Smooth muscle cell (in vitro differentiated cells): ENCODE results near the gene TSPAN15. TPM values are rescaled to one million over a fixed set of nuclear protein-coding genes. Genes with fewer than 3 reads are reported as not detected.

Source experiments
- DNase-seq: peaks from one replicate; lab custom pipeline; 2025; ENCODE audit not compliant: unreplicated experiment; lab: John Stamatoyannopoulos, UW
- H2AFZ ChIP-seq: fragments of 200-600 bp; sonication (generic); 2 replicates; pipeline ENCODE4 v1.6.0; 2016; ENCODE audit warnings: antibody characterized with exemption, low read depth, mild to moderate bottlenecking
- H3F3A ChIP-seq: fragments of 200-600 bp; sonication (generic); 2 replicates; pipeline ENCODE4 v1.6.0; 2017; ENCODE audit warnings: antibody characterized with exemption, low read depth
- H3K27ac ChIP-seq: fragments of 200-600 bp; sonication (generic); 2 replicates; pipeline ENCODE4 v1.5.1; 2016; ENCODE audit warnings: low read depth, mild to moderate bottlenecking
- H3K27me3 ChIP-seq: fragments of 200-600 bp; sonication (generic); 2 replicates; pipeline ENCODE4 v1.6.1; 2016; ENCODE audit warnings: low read depth, mild to moderate bottlenecking
- H3K36me3 ChIP-seq: fragments of 200-600 bp; sonication (generic); 2 replicates; pipeline ENCODE4 v1.5.1; 2016; ENCODE audit warnings: low read depth
- H3K4me1 ChIP-seq: fragments of 200-600 bp; sonication (generic); 2 replicates; pipeline ENCODE4 v1.5.1; 2016; ENCODE audit warnings: low read depth
- H3K4me2 ChIP-seq: fragments of 200-600 bp; sonication (generic); 2 replicates; pipeline ENCODE4 v1.6.0; 2016; ENCODE audit warnings: mild to moderate bottlenecking
- H3K4me3 ChIP-seq: fragments of 200-600 bp; sonication (generic); 2 replicates; pipeline ENCODE4 v1.5.1; 2016; ENCODE audit warnings: mild to moderate bottlenecking
- H3K79me2 ChIP-seq: fragments of 200-600 bp; sonication (generic); 2 replicates; pipeline ENCODE4 v1.6.0; 2016; ENCODE audit warnings: low read depth, mild to moderate bottlenecking
- H3K9ac ChIP-seq: fragments of 200-600 bp; sonication (generic); 2 replicates; pipeline ENCODE4 v1.6.0; 2016; ENCODE audit warnings: low read depth
- H3K9me3 ChIP-seq: fragments of 200-600 bp; sonication (generic); replicated peaks from 2 replicates; pipeline ENCODE4 v1.5.1; 2016; ENCODE audit warnings: low read depth
- H4K20me1 ChIP-seq: fragments of 200-600 bp; sonication (generic); 2 replicates; pipeline ENCODE4 v1.6.0; 2016; ENCODE audit warnings: low read depth
- CTCF ChIP-seq: fragments of 200-600 bp; sonication (generic); IDR thresholded peaks from 2 replicates; pipeline ENCODE4 v1.5.1; 2017; ENCODE audit warnings: borderline replicate concordance, mild to moderate bottlenecking, antibody characterized with exemption; ENCODE audit not compliant: insufficient read depth, poor library complexity, severe bottlenecking
- WGBS: methylation state at CpG from one replicate; pipeline ENCODE4 v1.1.7; 2016; ENCODE audit warnings: low lambda C conversion rate; 5-methylcytosine and 5-hydroxymethylcytosine counted together
- polyA plus RNA-seq: library from polyadenylated mRNA; unstranded; fragments of >200 nt; fragmentation: Nextera tagmentation; extraction: Ambion mirVana; gene quantifications from 2 replicates; pipeline ENCODE4 v1.2.1, GENCODE V29; 2016
- total RNA-seq: library from RNA; depleted of rRNA; stranded (reverse); fragments of >200 nt; gene quantifications from 2 replicates; pipeline ENCODE4 v1.2.3, GENCODE V29; 2014

TSPAN15 gene
- total and polyA plus RNA-seq, 2 experiments from 2014 or later, result 113 to 249 TPM

GRCh38 chr10:69409968-69410367 is 41.3 kb upstream of the TSPAN15 start:
- no peak overlapping the region for H3K27ac ChIP-seq
- no peak overlapping the region for H2AFZ ChIP-seq
- H4K20me1 ChIP-seq, result no peaks in the 10 kb centered on the region
- no peaks in the 10 kb centered on the region for H3K79me2 ChIP-seq
- H3K27me3 ChIP-seq, result no peaks in the 10 kb centered on the region
- WGBS, result 84% methylated on average over 6 of the region's 6 CpGs
- no peak for DNase-seq
- H3K9ac ChIP-seq, result no peak overlapping the region
- H3K36me3 ChIP-seq, result no peaks in the 10 kb centered on the region
- H3K4me2 ChIP-seq, result no peak overlapping the region
- no peaks in the 10 kb centered on the region for H3K4me1 ChIP-seq
- H3F3A ChIP-seq, result peaks cover 34% of the 10 kb centered on the region
- H3K9me3 ChIP-seq, result no peaks in the 10 kb centered on the region
- H3K4me3 ChIP-seq, result no peak overlapping the region
- TF ChIP-seq CTCF, result no peak

- no peak overlapping the region for H3K9ac ChIP-seq
- H2AFZ ChIP-seq, result no peak overlapping the region
- peak overlapping the region; percentile 60 for H3K4me2 ChIP-seq
- whole genome bisulfite sequencing, result 79% methylated on average over 10 of the region's 10 CpGs
- no peaks in the 10 kb centered on the region for H3K27me3 ChIP-seq
- H4K20me1 ChIP-seq, result no peaks in the 10 kb centered on the region
- H3K4me3 ChIP-seq, result no peak overlapping the region
- H3K4me1 ChIP-seq, result no peaks in the 10 kb centered on the region
- no peak for TF ChIP-seq CTCF
- peaks cover 29% of the 10 kb centered on the region for H3F3A ChIP-seq
- no peaks in the 10 kb centered on the region for H3K79me2 ChIP-seq
- peak overlapping the region; percentile 73 for H3K27ac ChIP-seq
- no peaks in the 10 kb centered on the region for H3K9me3 ChIP-seq
- H3K36me3 ChIP-seq, result no peaks in the 10 kb centered on the region
- DNase-seq, result no peak
Measured at GRCh38 chr10:69410487-69410886, 40.8 kb upstream of the TSPAN15 start.

GRCh38 chr10:69411476-69411875 is 39.8 kb upstream of the TSPAN15 start:
- Histone ChIP-seq H4K20me1 (no peaks in the 10 kb centered on the region), H3K4me1 (no peaks in the 10 kb centered on the region), H2AFZ (no peak overlapping the region), H3K79me2 (no peaks in the 10 kb centered on the region), H3K4me3 (no peak overlapping the region), H3F3A (peaks cover 26% of the 10 kb centered on the region), H3K9ac (no peak overlapping the region), H3K4me2 (peak overlapping the region; percentile 60), H3K27me3 (no peaks in the 10 kb centered on the region), H3K36me3 (no peaks in the 10 kb centered on the region), H3K9me3 (no peaks in the 10 kb centered on the region), H3K27ac (peak overlapping the region; percentile 73)
- no peak for TF ChIP-seq CTCF
- 7% methylated on average over 4 of the region's 4 CpGs for WGBS
- DNase-seq, result no peak

- Histone ChIP-seq H3K9ac (no peak overlapping the region), H3K4me3 (no peak overlapping the region), H3F3A (peaks cover 26% of the 10 kb centered on the region), H3K4me2 (no peak overlapping the region), H3K36me3 (no peaks in the 10 kb centered on the region), H4K20me1 (no peaks in the 10 kb centered on the region), H3K79me2 (no peaks in the 10 kb centered on the region), H3K27me3 (no peaks in the 10 kb centered on the region), H3K4me1 (no peaks in the 10 kb centered on the region), H2AFZ (no peak overlapping the region), H3K9me3 (no peaks in the 10 kb centered on the region), H3K27ac (no peak overlapping the region)
- DNase-seq, result no peak
- 92% methylated on average over 3 of the region's 3 CpGs for WGBS
- no peak for TF ChIP-seq CTCF
Measured at GRCh38 chr10:69412232-69412790, 39.0 kb upstream of the TSPAN15 start.
